ENCODE results near the gene SPRR2E.
"Not testable (repeated sequence)": the region's sequence is repeated elsewhere in the genome, so short reads cannot be mapped to it uniquely, and the experiment has no call there.

SPRR2E gene

DNA sequence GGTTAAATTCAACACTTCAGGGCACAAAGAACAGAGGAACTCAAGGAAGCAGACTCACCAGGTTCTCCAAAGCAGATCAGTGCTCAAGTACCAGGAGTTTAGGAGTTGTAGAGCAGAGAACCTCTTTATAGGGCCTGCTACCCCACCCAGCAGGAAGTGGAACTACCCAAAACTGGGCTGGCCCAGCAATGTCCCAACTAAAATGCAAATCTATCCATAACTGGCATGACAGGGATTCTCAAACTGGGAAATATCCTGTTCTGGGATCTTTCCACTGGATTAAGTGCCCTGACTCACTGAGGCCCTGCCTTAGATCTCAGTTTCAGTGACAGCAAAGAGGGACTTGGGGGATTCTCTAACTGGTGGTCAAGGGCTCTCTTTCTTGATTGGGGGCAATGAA lies at the start of gene SPRR2E:
TSS of gene SPRR2E (minus strand) at position 101 of the 400 bp plus-strand sequence. CDS start 775 bp downstream, outside the sequence.
- H3K36me3 ChIP-seq (ENCODE audit: control insufficient read depth, insufficient read depth, low read length): no peaks in the 10 kb centered on the region
- no peak within 1 kb of the TSS for H3K27ac ChIP-seq (ENCODE audit: low read length)
- H3K4me1 ChIP-seq (ENCODE audit: control insufficient read depth, insufficient read depth, low read length): no peaks in the 10 kb centered on the region
- DNase-seq (ENCODE audit: low read depth, low spot score): no peak
- H3K4me3 ChIP-seq (ENCODE audit: low read length): no peak within 1 kb of the TSS
- no peaks in the 10 kb centered on the region for H3K27me3 ChIP-seq (ENCODE audit: control insufficient read depth, insufficient read depth, low read length)
- no peaks in the 10 kb centered on the region for H3K9me3 ChIP-seq (ENCODE audit: control insufficient read depth, insufficient read depth, low read length)

DNA sequence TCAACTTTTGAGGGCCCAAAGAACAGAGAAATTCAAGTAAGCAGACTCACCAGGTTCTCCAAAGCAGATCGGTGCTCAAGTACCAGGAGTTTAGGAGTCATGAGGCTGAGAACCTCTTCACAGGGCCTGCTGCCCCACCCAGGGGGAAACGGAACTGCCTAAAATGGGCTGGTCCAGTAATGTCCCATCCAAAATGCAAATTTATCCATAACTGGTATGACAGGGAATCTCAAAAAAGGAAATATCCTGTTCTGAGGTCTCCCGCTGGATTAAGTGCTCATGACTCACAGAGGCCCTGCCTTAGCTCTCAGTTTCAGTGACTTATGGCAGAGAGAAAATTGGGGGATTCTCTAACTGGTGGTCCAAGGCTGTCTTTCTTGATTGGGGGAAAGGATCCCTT lies 47.1 kb upstream of the SPRR2E start:
- WGBS (ENCODE audit: insufficient coverage, insufficient read length): no CpG with 5 or more reads among the region's 3 CpGs
- Histone ChIP-seq H3K36me3 (ENCODE audit: control insufficient read depth, insufficient read depth, low read length) (no peaks in the 10 kb centered on the region), H3K4me1 (ENCODE audit: control insufficient read depth, insufficient read depth, low read length) (no peaks in the 10 kb centered on the region), H3K27me3 (ENCODE audit: control insufficient read depth, insufficient read depth, low read length) (no peaks in the 10 kb centered on the region), H3K27ac (ENCODE audit: low read length) (no peak overlapping the region), H3K9me3 (ENCODE audit: control insufficient read depth, insufficient read depth, low read length) (no peaks in the 10 kb centered on the region), H3K4me3 (ENCODE audit: low read length) (no peak overlapping the region)
- DNase-seq (ENCODE audit: low read depth, low spot score): no peak

DNA sequence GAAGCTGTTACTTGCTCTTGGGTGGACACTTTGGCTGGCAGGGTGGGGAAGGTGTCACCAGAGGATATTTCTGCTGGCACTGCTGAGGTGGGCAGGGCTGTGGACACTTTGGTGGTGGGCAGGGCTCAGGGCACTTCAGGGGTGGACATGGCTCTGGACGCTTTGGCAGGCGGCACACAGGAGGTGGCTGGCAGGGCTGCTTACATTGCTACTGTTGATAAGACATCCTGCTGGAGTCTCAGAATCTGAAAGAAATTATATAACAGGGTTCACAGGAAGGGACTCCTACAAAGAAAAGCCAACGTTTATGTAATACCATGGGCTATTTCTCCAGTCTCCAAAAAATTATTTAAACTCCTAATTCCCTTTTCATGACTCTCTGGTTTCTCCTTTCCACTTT lies 46.2 kb upstream of the SPRR2E start:
- no CpG with 5 or more reads among the region's 3 CpGs for WGBS (ENCODE audit: insufficient coverage, insufficient read length)

DNA sequence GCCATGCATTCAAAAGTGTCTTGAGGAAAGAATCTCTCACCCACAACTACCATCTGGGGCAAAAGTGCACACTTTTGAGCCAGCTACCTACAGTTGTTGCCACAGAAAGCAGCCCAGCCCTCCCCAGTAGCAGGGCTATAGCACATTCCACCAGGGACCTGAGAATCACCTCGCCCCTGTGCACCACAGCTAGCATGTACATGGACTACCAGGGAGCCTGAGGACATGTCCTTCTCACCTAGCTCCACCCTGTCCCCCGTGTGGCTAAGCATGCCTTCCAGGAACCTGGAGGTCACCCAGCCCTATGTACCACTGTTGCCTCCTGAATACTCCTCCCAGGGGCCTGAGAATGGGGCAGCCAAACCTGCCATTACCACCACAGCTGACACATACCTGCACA lies 39.4 kb upstream of the SPRR2E start:
- Histone ChIP-seq H3K4me1 (ENCODE audit: control insufficient read depth, insufficient read depth, low read length) (peaks cover 3% of the 10 kb centered on the region; the same call in 1 of the 2 replicates), H3K27ac (ENCODE audit: low read length) (no peak overlapping the region), H3K36me3 (ENCODE audit: control insufficient read depth, insufficient read depth, low read length) (no peaks in the 10 kb centered on the region), H3K4me3 (ENCODE audit: low read length) (no peak overlapping the region), H3K9me3 (ENCODE audit: control insufficient read depth, insufficient read depth, low read length) (peaks cover 2% of the 10 kb centered on the region; the same call in 1 of the 2 replicates), H3K27me3 (ENCODE audit: control insufficient read depth, insufficient read depth, low read length) (no peaks in the 10 kb centered on the region)
- WGBS (ENCODE audit: insufficient coverage, insufficient read length): no CpG with 5 or more reads among the region's 2 CpGs
- no peak for DNase-seq (ENCODE audit: low read depth, low spot score)

More for the DNA sequence above, 46.2 kb upstream of the SPRR2E start:
- no peaks in the 10 kb centered on the region for H3K4me1 ChIP-seq (ENCODE audit: control insufficient read depth, insufficient read depth, low read length)
- H3K27me3 ChIP-seq (ENCODE audit: control insufficient read depth, insufficient read depth, low read length): no peaks in the 10 kb centered on the region
- DNase-seq (ENCODE audit: low read depth, low spot score): no peak
- no peak overlapping the region for H3K4me3 ChIP-seq (ENCODE audit: low read length)
- no peaks in the 10 kb centered on the region for H3K9me3 ChIP-seq (ENCODE audit: control insufficient read depth, insufficient read depth, low read length)
- no peak overlapping the region for H3K27ac ChIP-seq (ENCODE audit: low read length)
- no peaks in the 10 kb centered on the region for H3K36me3 ChIP-seq (ENCODE audit: control insufficient read depth, insufficient read depth, low read length)

DNA sequence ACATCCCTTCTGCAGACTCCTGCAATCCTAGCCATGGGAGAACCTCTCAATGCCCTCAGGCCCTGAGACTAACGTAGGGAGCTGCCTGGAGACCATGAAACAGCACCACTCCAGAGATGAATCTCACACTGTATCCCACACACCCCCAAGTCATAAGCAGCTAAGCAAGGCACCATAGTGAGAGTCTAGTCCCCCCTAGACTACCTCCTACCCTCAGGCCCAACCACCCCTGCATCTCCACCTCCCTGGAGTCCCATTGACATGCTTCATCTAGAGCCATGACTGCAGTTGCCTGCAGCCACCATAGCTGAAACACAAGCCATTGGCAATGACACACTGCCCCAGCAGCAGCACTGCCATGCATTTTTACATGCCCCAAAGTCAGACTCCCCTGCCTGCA lies 38.9 kb upstream of the SPRR2E start:
- Histone ChIP-seq H3K27ac (ENCODE audit: low read length) (no peak overlapping the region), H3K36me3 (ENCODE audit: control insufficient read depth, insufficient read depth, low read length) (no peaks in the 10 kb centered on the region), H3K4me3 (ENCODE audit: low read length) (no peak overlapping the region), H3K9me3 (ENCODE audit: control insufficient read depth, insufficient read depth, low read length) (peaks cover 2% of the 10 kb centered on the region; the same call in 1 of the 2 replicates), H3K4me1 (ENCODE audit: control insufficient read depth, insufficient read depth, low read length) (peaks cover 3% of the 10 kb centered on the region; the same call in 1 of the 2 replicates), H3K27me3 (ENCODE audit: control insufficient read depth, insufficient read depth, low read length) (no peaks in the 10 kb centered on the region)
- WGBS (ENCODE audit: insufficient coverage, insufficient read length): no CpG with 5 or more reads among the region's 1 CpG
- DNase-seq (ENCODE audit: low read depth, low spot score): no peak

DNA sequence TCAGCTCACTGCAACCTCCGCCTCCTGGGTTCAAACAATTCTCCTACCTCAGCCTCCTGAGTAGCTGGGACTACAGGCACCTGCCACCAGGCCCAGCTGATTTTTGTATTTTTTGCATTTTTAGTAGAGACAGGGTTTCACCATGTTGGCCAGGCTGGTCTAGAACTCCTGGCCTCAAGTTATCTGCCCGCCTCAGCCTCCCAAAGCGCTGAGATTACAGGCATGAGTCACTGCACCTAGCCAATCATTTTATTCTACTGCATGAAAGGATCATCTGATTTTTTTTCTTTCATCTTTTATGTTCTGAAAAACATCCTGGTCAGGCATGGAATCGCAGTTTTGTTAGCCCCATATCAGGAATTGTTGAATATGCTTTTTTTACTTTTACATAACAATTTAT lies 34.4 kb upstream of the SPRR2E start:
- H3K27me3 ChIP-seq (ENCODE audit: control insufficient read depth, insufficient read depth, low read length); H3K36me3 ChIP-seq (ENCODE audit: control insufficient read depth, insufficient read depth, low read length); H3K4me1 ChIP-seq (ENCODE audit: control insufficient read depth, insufficient read depth, low read length); H3K9me3 ChIP-seq (ENCODE audit: control insufficient read depth, insufficient read depth, low read length); H3K4me3 ChIP-seq (ENCODE audit: low read length); DNase-seq (ENCODE audit: low read depth, low spot score); H3K27ac ChIP-seq (ENCODE audit: low read length): not testable (repeated sequence)
- WGBS (ENCODE audit: insufficient coverage, insufficient read length): no CpG with 5 or more reads among the region's 4 CpGs

DNA sequence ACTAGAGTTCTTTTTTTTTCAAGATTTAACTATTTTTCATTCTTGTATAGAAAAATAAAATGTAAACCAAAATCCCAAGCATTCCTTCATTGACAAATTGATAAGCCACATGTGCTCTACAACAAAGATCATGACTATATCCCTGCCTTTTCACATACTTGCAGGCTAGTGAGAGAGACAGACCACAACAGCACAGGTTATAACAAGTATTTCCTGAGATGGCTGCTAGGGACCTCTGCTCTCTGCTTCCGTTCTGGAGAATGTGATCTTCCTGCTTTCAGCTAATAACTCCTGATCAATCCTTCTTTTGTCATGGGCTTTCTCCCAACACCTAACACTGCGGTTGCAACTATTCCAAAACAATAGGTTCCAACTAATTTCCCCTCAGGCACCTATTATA lies 33.0 kb upstream of the SPRR2E start:
- H3K27me3 ChIP-seq (ENCODE audit: control insufficient read depth, insufficient read depth, low read length): no peaks in the 10 kb centered on the region
- H3K9me3 ChIP-seq (ENCODE audit: control insufficient read depth, insufficient read depth, low read length): peaks cover 2% of the 10 kb centered on the region; the same call in 1 of the 2 replicates
- DNase-seq (ENCODE audit: low read depth, low spot score): no peak
- no CpG with 5 or more reads among the region's 2 CpGs for WGBS (ENCODE audit: insufficient coverage, insufficient read length)
- H3K36me3 ChIP-seq (ENCODE audit: control insufficient read depth, insufficient read depth, low read length): no peaks in the 10 kb centered on the region
- H3K4me3 ChIP-seq (ENCODE audit: low read length): no peak overlapping the region
- H3K27ac ChIP-seq (ENCODE audit: low read length): no peak overlapping the region
- peaks cover 3% of the 10 kb centered on the region; the same call in 1 of the 2 replicates for H3K4me1 ChIP-seq (ENCODE audit: control insufficient read depth, insufficient read depth, low read length)

DNA sequence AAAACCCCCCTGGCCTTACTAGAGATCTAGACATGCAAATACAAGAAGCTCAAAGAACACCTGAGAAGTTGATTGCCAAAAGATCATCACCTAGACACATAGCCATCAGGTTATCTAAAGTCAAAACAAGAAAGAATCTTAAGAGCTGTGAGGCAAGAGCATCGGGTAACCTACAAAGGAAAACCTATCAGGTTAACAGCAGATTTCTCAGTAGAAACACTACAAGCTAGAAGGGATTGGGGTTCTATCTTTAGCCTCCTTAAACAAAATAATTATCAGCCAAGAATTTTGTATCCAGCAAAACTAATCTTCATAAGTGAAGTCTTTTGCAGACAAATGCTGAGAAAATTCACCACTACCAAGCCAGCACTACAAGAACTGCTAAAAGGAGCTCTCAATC lies 31.2 kb upstream of the SPRR2E start:
- Histone ChIP-seq H3K27me3 (ENCODE audit: control insufficient read depth, insufficient read depth, low read length) (no peaks in the 10 kb centered on the region), H3K36me3 (ENCODE audit: control insufficient read depth, insufficient read depth, low read length) (no peaks in the 10 kb centered on the region), H3K9me3 (ENCODE audit: control insufficient read depth, insufficient read depth, low read length) (no peaks in the 10 kb centered on the region), H3K4me1 (ENCODE audit: control insufficient read depth, insufficient read depth, low read length) (no peaks in the 10 kb centered on the region), H3K4me3 (ENCODE audit: low read length) (no peak overlapping the region), H3K27ac (ENCODE audit: low read length) (no peak overlapping the region)
- WGBS (ENCODE audit: insufficient coverage, insufficient read length): no CpG with 5 or more reads among the region's 1 CpG
- no peak for DNase-seq (ENCODE audit: low read depth, low spot score)

DNA sequence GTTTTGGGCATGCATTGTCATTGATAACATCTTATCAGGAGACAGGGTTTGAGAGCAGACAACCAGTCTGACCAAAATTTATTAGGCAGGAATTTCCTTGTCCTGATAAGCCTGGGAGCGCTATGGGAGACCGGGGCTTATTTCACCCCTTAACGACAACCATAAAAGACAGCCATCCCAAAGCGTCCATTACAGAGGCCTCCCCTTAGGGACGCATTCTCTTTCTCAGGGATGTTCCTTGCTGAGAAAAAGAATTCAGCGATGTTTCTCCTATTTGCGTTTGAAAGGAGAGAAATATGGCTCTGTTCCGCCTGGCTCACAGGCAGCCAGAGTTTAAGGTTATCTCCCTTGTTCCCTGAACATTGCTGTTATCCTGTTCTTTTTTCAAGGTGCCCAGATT lies 29.5 kb upstream of the SPRR2E start:
- not testable (repeated sequence) for H3K27ac ChIP-seq (ENCODE audit: low read length); H3K4me1 ChIP-seq (ENCODE audit: control insufficient read depth, insufficient read depth, low read length)

DNA sequence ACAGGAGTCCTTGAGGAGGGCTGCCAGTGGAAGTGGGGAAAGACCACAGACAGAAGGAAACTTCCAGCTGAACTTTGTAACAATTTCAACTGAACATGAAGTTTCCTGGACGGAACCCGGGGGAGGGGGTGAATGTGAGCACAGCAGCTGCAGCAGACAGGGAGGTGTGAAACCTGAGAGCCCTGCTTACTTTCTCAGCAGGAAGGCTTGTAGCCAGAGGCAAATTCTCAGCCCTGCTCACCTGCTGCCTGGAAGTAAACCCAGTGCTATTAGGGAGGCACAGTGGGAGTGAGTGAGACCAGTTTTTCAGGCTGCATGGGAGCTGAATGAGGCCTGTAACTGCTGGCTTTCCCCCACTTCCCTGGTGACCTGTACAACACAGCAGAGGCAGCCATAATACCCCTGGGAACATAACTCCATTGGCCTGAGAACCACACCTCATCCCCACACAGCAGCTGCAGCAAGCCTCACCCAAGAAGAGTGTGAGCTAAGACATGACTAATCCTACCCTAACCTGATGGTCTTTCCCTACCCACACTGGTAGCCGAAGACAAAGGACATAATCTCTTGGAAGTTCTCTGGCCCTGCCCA lies 28.6 kb upstream of the SPRR2E start:
- H3K4me3 ChIP-seq (ENCODE audit: low read length): no peak overlapping the region
- DNase-seq (ENCODE audit: low read depth, low spot score): peak; percentile 91
- WGBS (ENCODE audit: insufficient coverage, insufficient read length): no CpG with 5 or more reads among the region's 3 CpGs

More for the DNA sequence above, 29.5 kb upstream of the SPRR2E start:
- not testable (repeated sequence) for H3K9me3 ChIP-seq (ENCODE audit: control insufficient read depth, insufficient read depth, low read length); H3K27me3 ChIP-seq (ENCODE audit: control insufficient read depth, insufficient read depth, low read length); H3K4me3 ChIP-seq (ENCODE audit: low read length); DNase-seq (ENCODE audit: low read depth, low spot score); H3K36me3 ChIP-seq (ENCODE audit: control insufficient read depth, insufficient read depth, low read length)
- WGBS (ENCODE audit: insufficient coverage, insufficient read length): no CpG with 5 or more reads among the region's 8 CpGs

DNA sequence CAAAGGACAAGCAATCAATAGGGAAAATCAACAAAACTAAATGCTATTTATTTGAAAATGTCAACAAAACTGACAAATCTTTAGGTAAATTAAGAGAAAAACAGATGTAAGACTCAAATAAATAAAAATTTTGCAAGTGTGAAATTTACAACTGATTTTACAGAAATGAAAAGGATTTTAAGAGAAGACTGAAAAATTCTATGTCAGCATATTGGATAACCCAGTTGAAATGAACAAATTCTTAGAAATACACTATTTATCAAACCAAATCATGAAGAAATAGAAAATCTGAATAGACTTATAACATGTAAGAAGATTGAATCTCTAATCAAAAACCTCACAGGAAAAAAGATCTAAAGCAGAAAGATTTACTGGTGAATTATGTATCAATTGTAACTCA lies 26.6 kb upstream of the SPRR2E start:
- Histone ChIP-seq H3K27me3 (ENCODE audit: control insufficient read depth, insufficient read depth, low read length) (no peaks in the 10 kb centered on the region), H3K9me3 (ENCODE audit: control insufficient read depth, insufficient read depth, low read length) (no peaks in the 10 kb centered on the region), H3K27ac (ENCODE audit: low read length) (no peak overlapping the region)

More for the DNA sequence above, 28.6 kb upstream of the SPRR2E start:
- H3K4me1 ChIP-seq (ENCODE audit: control insufficient read depth, insufficient read depth, low read length): no peaks in the 10 kb centered on the region
- no peaks in the 10 kb centered on the region for H3K27me3 ChIP-seq (ENCODE audit: control insufficient read depth, insufficient read depth, low read length)
- no peaks in the 10 kb centered on the region for H3K9me3 ChIP-seq (ENCODE audit: control insufficient read depth, insufficient read depth, low read length)
- peak overlapping the region; percentile 97 for H3K27ac ChIP-seq (ENCODE audit: low read length)
- no peaks in the 10 kb centered on the region for H3K36me3 ChIP-seq (ENCODE audit: control insufficient read depth, insufficient read depth, low read length)

More for the DNA sequence above, 26.6 kb upstream of the SPRR2E start:
- no peaks in the 10 kb centered on the region for H3K36me3 ChIP-seq (ENCODE audit: control insufficient read depth, insufficient read depth, low read length)
- DNase-seq (ENCODE audit: low read depth, low spot score): no peak
- H3K4me3 ChIP-seq (ENCODE audit: low read length): no peak overlapping the region
- H3K4me1 ChIP-seq (ENCODE audit: control insufficient read depth, insufficient read depth, low read length): no peaks in the 10 kb centered on the region
